ENCODE data around the gene CTSW.

- TF ChIP-seq CTCF (IDR thresholded peaks at IDR 0.05), result no peak
- TF ChIP-seq ZFX (IDR thresholded peaks at IDR 0.05; ENCODE audit: borderline replicate concordance), result no peak
These were observed 37.4 kb downstream of the CTSW start for GRCh38 chr11:65917077-65917433.
